ENCODE results near the gene MRPL58.
A peak's percentile ranks its signal among the peaks of the same experiment; 100 is the strongest.
"Not testable (repeated sequence)": the region's sequence is repeated elsewhere in the genome, so short reads cannot be mapped to it uniquely, and the experiment has no call there.

The MRPL58 gene

DNA sequence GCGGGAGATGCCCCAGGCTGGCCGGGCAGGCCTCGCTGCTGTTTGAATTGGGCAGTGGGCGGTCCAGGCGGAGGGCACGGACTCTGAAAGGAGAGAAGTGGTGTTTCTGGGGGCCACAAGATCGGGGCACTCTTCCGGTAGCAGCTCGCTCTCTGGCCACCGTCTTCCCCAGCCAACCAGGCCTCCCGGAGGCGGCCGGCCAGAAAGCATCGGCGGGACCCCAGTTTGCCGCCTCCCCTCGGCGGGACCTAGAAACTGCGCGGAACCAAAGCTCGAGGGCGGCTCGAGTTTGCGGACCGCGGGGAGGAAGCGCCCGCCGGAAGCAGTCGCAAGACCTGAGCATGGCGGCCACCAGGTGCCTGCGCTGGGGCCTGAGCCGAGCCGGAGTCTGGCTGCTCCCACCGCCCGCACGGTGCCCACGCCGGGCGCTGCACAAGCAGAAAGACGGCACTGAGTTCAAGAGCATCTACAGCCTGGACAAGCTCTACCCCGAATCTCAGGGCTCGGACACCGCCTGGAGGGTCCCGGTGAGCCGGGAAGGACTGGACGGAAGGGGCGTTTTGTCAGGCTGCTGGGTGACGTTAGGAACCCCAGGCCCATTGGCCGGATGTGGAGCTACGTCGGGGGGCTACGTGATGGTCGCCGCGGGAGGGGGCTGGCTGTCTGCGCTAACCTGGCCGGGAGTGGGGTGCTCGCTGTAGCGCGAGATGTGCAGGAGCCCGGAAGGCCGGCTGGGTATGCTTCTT lies at the start of gene MRPL58:
TSS of gene MRPL58 (plus strand) at position 325 of the 746 bp plus-strand sequence. CDS start at position 342, 17 bp downstream.
- peak; percentile 92 for DNase-seq

GRCh38 chr17:74963656-74964055 lies 48.8 kb upstream of the MRPL58 start:
- DNase-seq, result no peak

- DNase-seq, result no peak
These were observed 48.2 kb upstream of the MRPL58 start for GRCh38 chr17:74964246-74964761.

DNA sequence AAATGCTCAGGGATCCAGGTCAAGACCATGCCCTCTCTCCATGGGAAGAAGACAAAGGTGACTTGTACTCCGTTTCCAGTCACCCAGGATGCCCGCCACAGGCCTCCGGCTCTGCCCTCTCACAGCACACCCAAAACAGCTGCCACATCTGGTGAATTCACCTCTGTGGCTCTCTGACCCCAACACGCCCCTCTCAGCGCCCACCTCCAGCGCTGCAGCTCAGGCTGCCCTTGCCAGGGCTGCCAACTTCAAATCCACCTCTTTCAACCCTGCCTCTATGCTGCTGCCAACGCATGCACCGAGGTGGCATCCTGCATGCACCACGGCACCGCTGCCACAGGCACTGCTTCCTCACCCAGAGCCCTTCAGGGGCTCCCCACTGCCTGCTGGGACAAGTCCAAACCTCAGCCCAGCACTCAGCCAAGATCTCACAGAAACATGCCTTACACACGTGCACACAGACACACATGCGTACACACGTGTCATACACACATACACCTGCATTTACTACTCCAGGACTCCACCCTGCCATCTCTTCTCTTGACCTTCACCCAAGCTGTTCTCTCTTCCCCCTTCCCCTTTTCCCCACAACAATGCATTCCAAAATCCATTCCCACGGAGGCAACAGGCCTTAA lies 47.4 kb upstream of the MRPL58 start:
- DNase-seq, result no peak

- no peak for DNase-seq
These were observed 44.1 kb upstream of the MRPL58 start for GRCh38 chr17:74968361-74968780.

GRCh38 chr17:74969501-74969900 lies 43.0 kb upstream of the MRPL58 start:
- not testable (repeated sequence) for DNase-seq

- no peak for DNase-seq
These were observed 42.1 kb upstream of the MRPL58 start for GRCh38 chr17:74970395-74970794.

DNA sequence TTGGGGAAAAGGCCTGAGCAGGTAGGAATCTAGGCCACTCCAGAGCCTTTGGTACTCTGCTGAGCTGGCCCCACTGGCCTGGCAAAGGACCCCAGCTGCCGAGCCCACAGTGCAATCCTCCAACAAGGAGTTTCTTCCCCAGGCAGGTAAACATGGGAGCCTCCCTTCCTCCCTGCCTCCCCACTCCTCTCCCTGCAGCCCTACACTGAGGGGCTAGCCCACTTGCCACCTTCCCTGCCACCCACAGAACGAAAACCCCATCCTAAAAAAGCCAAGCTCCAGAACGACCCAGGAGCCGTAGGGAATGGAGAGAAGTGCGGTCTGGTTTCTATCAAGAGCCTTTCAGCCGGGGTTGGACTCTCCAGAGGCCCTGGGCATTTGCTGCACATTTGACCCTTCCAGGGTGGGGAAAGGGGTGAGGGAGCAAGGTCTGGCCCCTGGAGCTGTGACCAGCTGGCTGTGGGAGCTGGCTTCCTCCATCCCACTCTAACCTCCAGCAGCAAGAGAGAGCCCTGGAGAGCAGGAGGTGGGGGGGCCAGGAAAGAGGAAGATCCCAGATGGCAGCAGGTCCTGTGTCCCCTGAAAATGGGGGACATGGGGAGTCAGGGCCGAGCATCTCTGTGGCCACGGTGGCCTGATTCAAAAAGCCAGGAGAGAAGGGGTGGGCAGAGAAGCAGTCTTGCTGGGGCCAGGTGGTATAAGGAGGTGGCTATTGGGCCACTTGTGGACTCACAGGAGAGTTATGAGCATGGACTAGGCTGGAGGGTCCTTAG lies 41.2 kb upstream of the MRPL58 start:
- no peak for DNase-seq

GRCh38 chr17:74971842-74972106 lies 40.7 kb upstream of the MRPL58 start:
- no peak for DNase-seq

GRCh38 chr17:74972107-74972972 lies 40.1 kb upstream of the MRPL58 start, which contains the start of gene HID1:
TSS of gene HID1 (minus strand) at chr17:74972759. CDS start at chr17:74972656, 103 bp downstream.
- peak; percentile 60 for DNase-seq

- DNase-seq, result no peak
These were observed 39.5 kb upstream of the MRPL58 start for GRCh38 chr17:74972973-74973328.

- no peak for DNase-seq
These were observed 36.5 kb upstream of the MRPL58 start for GRCh38 chr17:74975943-74976342.

DNA sequence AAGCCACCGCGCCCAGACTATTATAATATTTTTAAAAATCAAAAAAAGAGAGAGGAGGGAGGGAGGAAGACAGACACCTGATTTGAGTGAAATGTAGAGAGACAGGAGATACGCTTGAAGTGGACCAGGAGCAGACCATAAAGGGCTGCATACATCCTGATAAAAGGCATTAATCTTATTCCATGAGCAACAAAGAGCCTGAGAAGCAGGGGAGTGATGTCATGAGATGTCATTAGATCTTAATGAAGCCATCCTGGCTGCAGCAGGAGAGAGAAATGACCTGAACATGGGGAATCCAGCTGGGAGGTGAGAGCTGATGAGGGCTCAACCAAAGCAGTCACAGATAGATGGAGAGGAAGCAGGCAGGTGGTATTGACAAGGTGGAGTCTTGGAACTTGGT lies 34.7 kb upstream of the MRPL58 start:
- DNase-seq, result no peak

GRCh38 chr17:74978240-74978639 lies 34.2 kb upstream of the MRPL58 start:
- DNase-seq, result no peak

- no peak for DNase-seq
These were observed 32.9 kb upstream of the MRPL58 start for GRCh38 chr17:74979408-74980146.

- DNase-seq, result no peak
These were observed 31.0 kb upstream of the MRPL58 start for GRCh38 chr17:74981318-74981978.

DNA sequence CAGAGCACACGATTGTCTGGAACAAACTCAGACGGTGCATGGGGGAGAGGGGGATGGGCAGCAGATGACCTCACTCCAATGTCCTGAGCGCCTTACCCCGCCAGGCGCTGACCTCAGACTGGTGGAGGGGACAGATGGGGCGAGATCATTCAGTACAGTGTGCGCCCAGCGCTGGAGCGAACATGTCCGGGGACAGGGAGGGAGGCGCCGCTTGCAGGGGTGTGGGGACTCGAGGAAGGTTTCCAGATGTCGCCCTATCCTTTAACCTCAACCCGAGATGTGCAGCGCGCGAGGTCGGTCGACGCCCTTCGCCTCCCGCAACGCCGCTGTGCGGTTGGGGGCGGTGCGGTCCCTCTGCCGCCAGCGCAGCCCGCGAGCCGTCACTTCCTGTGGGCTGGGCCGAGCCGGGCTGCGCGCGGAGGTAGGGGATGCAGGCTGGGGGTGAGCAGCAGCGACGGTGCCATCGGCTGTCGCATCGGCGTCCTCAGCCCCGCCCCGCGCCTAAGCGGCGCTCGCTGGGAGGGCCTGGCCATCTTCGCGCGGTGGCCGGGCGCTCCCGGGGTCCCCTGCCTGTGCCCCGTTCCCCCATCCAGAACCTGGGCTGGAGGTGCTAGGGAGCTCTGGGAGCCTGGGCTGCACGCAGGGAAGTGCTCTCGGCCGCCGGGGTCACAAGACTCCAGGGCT lies 30.3 kb upstream of the MRPL58 start:
- DNase-seq, result peak; percentile 82

DNA sequence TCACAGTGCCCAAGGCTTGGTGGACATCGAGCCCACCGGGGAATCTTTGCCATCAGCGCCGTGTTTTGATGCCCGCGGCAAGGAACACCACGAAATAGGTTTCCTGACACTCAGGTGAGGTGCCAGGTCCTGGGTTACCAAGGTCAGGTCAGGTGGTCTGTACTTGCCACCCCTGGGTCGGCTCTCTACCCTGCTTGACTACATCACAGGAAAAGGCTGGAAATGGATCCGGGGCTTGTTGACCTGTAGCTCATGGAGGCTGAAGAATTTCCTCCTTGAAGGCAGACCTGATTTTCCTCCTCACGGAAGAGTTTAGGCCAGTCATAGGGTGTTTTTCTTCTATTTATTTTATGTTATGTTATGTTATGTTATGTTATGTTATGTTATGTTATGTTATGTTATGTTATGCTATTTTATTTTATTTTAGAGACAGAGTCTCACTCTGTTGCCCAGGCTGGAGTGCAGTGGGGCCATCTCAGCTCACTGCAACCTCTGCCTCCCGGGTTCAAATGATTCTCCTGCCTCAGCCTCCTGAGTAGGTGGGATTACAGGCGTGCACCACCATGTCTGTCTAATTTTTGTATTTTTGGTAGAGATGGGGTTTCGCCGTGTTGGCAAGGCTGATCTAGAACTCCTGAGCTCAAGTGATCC lies 29.7 kb upstream of the MRPL58 start:
- DNase-seq, result not testable (repeated sequence)

GRCh38 chr17:74986206-74986576 lies 26.3 kb upstream of the MRPL58 start:
- no peak for DNase-seq

- peak; percentile 98 for DNase-seq
These were observed 25.0 kb upstream of the MRPL58 start, which contains the start of gene CDR2L for GRCh38 chr17:74987418-74987908. TSS of gene CDR2L (plus strand) at chr17:74987632. CDS start at chr17:74988044, 412 bp downstream.

All from femur (tissue), 1 donor.